NK-92 (cell line): Measurements from ENCODE around the gene MSN.

Source experiments
- DNase-seq: peaks from one replicate; lab custom pipeline; 2025; ENCODE audit not compliant: unreplicated experiment; lab: John Stamatoyannopoulos, UW

MSN gene

DNA sequence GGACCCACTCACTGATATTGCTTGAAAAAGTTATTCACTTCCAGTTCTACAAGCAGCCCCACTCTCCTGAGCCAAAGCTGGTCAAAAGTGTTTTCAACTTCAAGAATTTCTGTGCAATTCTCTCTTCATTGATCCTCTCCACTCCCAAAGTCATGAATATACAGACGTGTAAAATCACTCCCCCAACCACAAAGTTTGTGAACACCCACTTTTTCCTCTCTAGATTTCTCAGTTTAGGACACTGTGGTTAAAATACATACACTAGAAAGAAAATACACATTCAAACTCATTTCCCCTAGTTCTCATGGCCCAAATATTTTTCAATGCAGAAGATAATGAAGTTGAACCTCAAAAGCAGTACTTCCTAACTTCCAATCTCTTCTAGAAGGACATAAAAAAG lies 116.3 kb downstream of the MSN start:
- no peak for DNase-seq
